Smooth muscle cell (in vitro differentiated cells): Measurements from ENCODE around the gene CD300LB. TPM values are rescaled to one million over a fixed set of nuclear protein-coding genes. Genes with fewer than 3 reads are reported as not detected.
A peak's percentile ranks its signal among the peaks of the same experiment; 100 is the strongest.

ENCODE experiments used
- DNase-seq: peaks from one replicate; lab custom pipeline; 2025; ENCODE audit not compliant: unreplicated experiment; lab: John Stamatoyannopoulos, UW
- H2AFZ ChIP-seq: fragments of 200-600 bp; sonication (generic); 2 replicates; pipeline ENCODE4 v1.6.0; 2016; ENCODE audit warnings: antibody characterized with exemption, low read depth, mild to moderate bottlenecking
- H3F3A ChIP-seq: fragments of 200-600 bp; sonication (generic); 2 replicates; pipeline ENCODE4 v1.6.0; 2017; ENCODE audit warnings: antibody characterized with exemption, low read depth
- H3K27ac ChIP-seq: fragments of 200-600 bp; sonication (generic); 2 replicates; pipeline ENCODE4 v1.5.1; 2016; ENCODE audit warnings: low read depth, mild to moderate bottlenecking
- H3K27me3 ChIP-seq: fragments of 200-600 bp; sonication (generic); 2 replicates; pipeline ENCODE4 v1.6.1; 2016; ENCODE audit warnings: low read depth, mild to moderate bottlenecking
- H3K36me3 ChIP-seq: fragments of 200-600 bp; sonication (generic); 2 replicates; pipeline ENCODE4 v1.5.1; 2016; ENCODE audit warnings: low read depth
- H3K4me1 ChIP-seq: fragments of 200-600 bp; sonication (generic); 2 replicates; pipeline ENCODE4 v1.5.1; 2016; ENCODE audit warnings: low read depth
- H3K4me2 ChIP-seq: fragments of 200-600 bp; sonication (generic); 2 replicates; pipeline ENCODE4 v1.6.0; 2016; ENCODE audit warnings: mild to moderate bottlenecking
- H3K4me3 ChIP-seq: fragments of 200-600 bp; sonication (generic); 2 replicates; pipeline ENCODE4 v1.5.1; 2016; ENCODE audit warnings: mild to moderate bottlenecking
- H3K79me2 ChIP-seq: fragments of 200-600 bp; sonication (generic); 2 replicates; pipeline ENCODE4 v1.6.0; 2016; ENCODE audit warnings: low read depth, mild to moderate bottlenecking
- H3K9ac ChIP-seq: fragments of 200-600 bp; sonication (generic); 2 replicates; pipeline ENCODE4 v1.6.0; 2016; ENCODE audit warnings: low read depth
- H3K9me3 ChIP-seq: fragments of 200-600 bp; sonication (generic); replicated peaks from 2 replicates; pipeline ENCODE4 v1.5.1; 2016; ENCODE audit warnings: low read depth
- H4K20me1 ChIP-seq: fragments of 200-600 bp; sonication (generic); 2 replicates; pipeline ENCODE4 v1.6.0; 2016; ENCODE audit warnings: low read depth
- WGBS: methylation state at CpG from one replicate; pipeline ENCODE4 v1.1.7; 2016; ENCODE audit warnings: low lambda C conversion rate; 5-methylcytosine and 5-hydroxymethylcytosine counted together
- polyA plus RNA-seq: library from polyadenylated mRNA; unstranded; fragments of >200 nt; fragmentation: Nextera tagmentation; extraction: Ambion mirVana; gene quantifications from 2 replicates; pipeline ENCODE4 v1.2.1, GENCODE V29; 2016
- total RNA-seq: library from RNA; depleted of rRNA; stranded (reverse); fragments of >200 nt; gene quantifications from 2 replicates; pipeline ENCODE4 v1.2.3, GENCODE V29; 2014
- TF ChIP-seq, protein P1 (sequence below): fragments of 200-600 bp; sonication (generic); IDR thresholded peaks from 2 replicates; pipeline ENCODE4 v1.5.1; 2017; ENCODE audit warnings: borderline replicate concordance, mild to moderate bottlenecking, antibody characterized with exemption; ENCODE audit not compliant: insufficient read depth, poor library complexity, severe bottlenecking

CD300LB gene
- total and polyA plus RNA-seq, 2 experiments from 2014 or later, result not detected

DNA sequence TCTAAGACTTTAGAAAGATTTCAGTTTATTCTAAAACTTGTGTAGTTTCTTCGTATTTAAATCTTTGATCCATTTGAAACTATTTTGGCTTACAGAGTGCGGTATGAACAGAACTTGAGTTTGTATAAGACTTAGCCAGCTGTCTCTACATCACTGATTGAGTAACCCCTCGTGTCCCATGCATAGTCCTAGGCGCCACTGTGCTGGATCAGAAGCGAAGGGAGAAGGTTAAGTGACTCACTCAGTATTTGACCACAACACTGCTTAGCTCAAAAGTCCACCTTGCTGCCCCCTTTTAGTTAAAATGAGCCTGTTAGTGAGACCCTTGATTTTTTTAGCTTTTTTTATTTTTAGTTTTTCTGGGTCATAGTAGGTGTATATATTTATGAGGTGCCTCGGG lies 28.4 kb downstream of the CD300LB start:
- WGBS, result 85% methylated on average over 6 of the region's 6 CpGs
- no peak overlapping the region for H3K27ac ChIP-seq
- H3K79me2 ChIP-seq, result no peaks in the 10 kb centered on the region
- no peaks in the 10 kb centered on the region for H3K4me1 ChIP-seq
- H3K36me3 ChIP-seq, result no peaks in the 10 kb centered on the region
- H3K9me3 ChIP-seq, result no peaks in the 10 kb centered on the region
- H3F3A ChIP-seq, result no peaks in the 10 kb centered on the region
- TF ChIP-seq, protein P1, sequence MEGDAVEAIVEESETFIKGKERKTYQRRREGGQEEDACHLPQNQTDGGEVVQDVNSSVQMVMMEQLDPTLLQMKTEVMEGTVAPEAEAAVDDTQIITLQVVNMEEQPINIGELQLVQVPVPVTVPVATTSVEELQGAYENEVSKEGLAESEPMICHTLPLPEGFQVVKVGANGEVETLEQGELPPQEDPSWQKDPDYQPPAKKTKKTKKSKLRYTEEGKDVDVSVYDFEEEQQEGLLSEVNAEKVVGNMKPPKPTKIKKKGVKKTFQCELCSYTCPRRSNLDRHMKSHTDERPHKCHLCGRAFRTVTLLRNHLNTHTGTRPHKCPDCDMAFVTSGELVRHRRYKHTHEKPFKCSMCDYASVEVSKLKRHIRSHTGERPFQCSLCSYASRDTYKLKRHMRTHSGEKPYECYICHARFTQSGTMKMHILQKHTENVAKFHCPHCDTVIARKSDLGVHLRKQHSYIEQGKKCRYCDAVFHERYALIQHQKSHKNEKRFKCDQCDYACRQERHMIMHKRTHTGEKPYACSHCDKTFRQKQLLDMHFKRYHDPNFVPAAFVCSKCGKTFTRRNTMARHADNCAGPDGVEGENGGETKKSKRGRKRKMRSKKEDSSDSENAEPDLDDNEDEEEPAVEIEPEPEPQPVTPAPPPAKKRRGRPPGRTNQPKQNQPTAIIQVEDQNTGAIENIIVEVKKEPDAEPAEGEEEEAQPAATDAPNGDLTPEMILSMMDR, result no peak
- no peaks in the 10 kb centered on the region for H4K20me1 ChIP-seq
- DNase-seq, result no peak
- H3K4me3 ChIP-seq, result no peak overlapping the region
- H3K9ac ChIP-seq, result no peak overlapping the region
- H2AFZ ChIP-seq, result no peak overlapping the region
- no peak overlapping the region for H3K4me2 ChIP-seq
- peaks cover 23% of the 10 kb centered on the region for H3K27me3 ChIP-seq

DNA sequence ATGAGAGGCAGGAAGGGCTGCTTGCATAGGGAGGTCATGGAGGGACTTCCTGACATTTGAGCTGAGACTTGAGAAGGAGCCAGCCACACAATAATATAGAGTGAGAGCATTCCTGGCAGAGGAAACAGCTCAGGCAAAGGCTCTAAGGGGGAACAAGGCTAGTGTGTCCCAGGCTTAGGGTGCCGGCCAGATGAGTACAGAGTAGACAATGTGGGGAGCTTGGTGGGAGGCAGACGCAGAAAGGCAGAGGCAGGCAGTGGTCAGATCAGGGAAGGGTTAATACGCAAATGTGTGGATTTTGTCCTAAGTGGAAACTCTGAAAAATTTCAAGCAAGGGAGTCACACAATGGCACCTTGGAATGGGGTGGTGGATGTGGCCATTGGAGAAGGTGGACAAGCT lies 31.3 kb downstream of the CD300LB start:
- DNase-seq, result no peak

DNA sequence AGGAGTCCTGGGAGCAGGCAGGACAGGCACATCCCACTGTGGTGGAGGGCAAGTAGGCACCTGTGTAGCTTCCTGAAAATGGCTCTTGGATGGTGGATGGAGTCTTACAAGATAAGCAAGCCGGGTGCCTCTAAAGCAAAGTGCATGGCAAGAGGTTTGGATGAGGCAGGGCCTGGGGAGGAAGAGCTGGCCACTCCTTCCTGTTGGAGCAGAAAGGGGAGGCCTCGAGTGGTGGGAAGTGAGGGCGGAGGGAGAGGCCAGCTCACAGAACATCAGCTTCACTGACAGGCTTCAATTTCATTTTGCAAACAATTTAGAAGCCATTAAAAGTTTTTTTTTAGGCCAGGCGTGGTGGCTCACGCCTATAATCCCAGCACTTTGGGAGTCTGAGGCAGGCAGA lies 33.8 kb downstream of the CD300LB start:
- Histone ChIP-seq H3K79me2 (no peaks in the 10 kb centered on the region), H3K4me3 (no peak overlapping the region), H4K20me1 (no peaks in the 10 kb centered on the region), H3K4me2 (no peak overlapping the region), H2AFZ (no peak overlapping the region), H3K27ac (no peak overlapping the region), H3F3A (no peaks in the 10 kb centered on the region), H3K4me1 (no peaks in the 10 kb centered on the region), H3K9me3 (no peaks in the 10 kb centered on the region), H3K9ac (no peak overlapping the region), H3K27me3 (no peaks in the 10 kb centered on the region), H3K36me3 (no peaks in the 10 kb centered on the region)
- TF ChIP-seq, protein P1, result no peak
- 65% methylated on average over 5 of the region's 5 CpGs for WGBS
- DNase-seq, result no peak

More for the DNA sequence above, 31.3 kb downstream of the CD300LB start:
- no peaks in the 10 kb centered on the region for H3K36me3 ChIP-seq
- no peak overlapping the region for H3K4me2 ChIP-seq
- H3K27me3 ChIP-seq, result peaks cover 18% of the 10 kb centered on the region
- H3K9ac ChIP-seq, result no peak overlapping the region
- no peaks in the 10 kb centered on the region for H3K4me1 ChIP-seq
- H3K4me3 ChIP-seq, result no peak overlapping the region
- H3K79me2 ChIP-seq, result no peaks in the 10 kb centered on the region
- no peaks in the 10 kb centered on the region for H3F3A ChIP-seq
- TF ChIP-seq, protein P1, result no peak
- 99% methylated on average over 3 of the region's 3 CpGs for WGBS
- H3K9me3 ChIP-seq, result no peaks in the 10 kb centered on the region
- no peaks in the 10 kb centered on the region for H4K20me1 ChIP-seq
- no peak overlapping the region for H3K27ac ChIP-seq
- no peak overlapping the region for H2AFZ ChIP-seq

DNA sequence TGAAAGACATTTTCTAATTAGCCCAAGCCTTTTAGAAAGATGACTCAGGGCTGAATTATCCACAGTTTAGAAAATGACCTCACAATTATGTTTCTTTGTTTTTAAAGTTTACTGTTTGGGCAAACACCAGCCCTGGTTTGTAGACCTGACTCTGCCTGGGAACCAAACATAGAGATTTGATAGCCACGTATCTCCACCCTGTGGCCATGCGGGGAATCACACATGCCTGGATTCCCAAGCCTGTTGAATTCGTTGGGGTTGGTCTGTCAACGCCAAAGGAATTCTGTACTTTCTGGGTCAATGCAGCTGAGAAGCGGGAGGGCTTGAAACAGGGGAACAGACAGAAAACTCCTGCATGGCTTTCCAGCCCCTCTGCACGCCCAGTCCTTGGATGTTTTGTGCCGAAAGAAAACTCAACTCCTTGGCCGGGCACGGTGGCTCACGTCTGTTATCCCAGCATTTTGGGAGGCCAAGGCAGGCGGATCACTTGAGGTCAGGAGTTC lies 37.9 kb downstream of the CD300LB start:
- 37% methylated on average over 11 of the region's 11 CpGs for WGBS
- TF ChIP-seq, protein P1, result peak; percentile 89
- Histone ChIP-seq H3K4me3 (no peak overlapping the region), H3K4me2 (no peak overlapping the region), H3K36me3 (no peaks in the 10 kb centered on the region), H3K9me3 (no peaks in the 10 kb centered on the region), H4K20me1 (no peaks in the 10 kb centered on the region), H2AFZ (no peak overlapping the region), H3K27ac (no peak overlapping the region), H3K79me2 (no peaks in the 10 kb centered on the region), H3K27me3 (no peaks in the 10 kb centered on the region), H3K4me1 (no peaks in the 10 kb centered on the region), H3F3A (no peaks in the 10 kb centered on the region), H3K9ac (no peak overlapping the region)
- DNase-seq, result peak; percentile 16
